ENCODE measurements around the gene CFAP77.

DNA sequence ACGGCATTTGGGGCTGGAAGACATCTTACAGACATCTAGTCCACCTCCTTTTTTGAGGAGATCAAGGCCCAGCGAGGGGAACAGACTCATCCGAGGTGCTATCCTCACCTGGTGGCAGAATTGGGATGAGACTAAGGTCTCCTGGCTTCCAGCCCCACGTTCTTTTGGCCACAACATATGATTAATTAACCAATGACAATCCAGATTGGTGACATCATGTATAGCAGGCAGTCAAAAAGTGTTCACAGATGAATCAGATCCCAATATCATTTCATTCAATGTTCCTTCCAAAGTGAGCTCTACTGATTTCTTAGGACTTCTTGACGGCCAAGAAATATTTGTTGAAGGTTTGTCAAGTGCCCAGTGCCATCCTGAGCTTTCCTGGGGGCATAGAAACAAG, 3.9 kb downstream of the CFAP77 start:
- TF ChIP-seq ZNF274 (IDR thresholded peaks at IDR 0.05; ENCODE audit: low read depth, low read length) (no peak), YY1 (IDR thresholded peaks at IDR 0.05; ENCODE audit: insufficient read depth, insufficient read length) (no peak)

Data from NT2/D1 (cell line).